Measurements from ENCODE around the gene KLHL15.

KLHL15 gene

GRCh38 chrX:24024819-24025740 lies 1.9 kb downstream of the KLHL15 start:
- Histone ChIP-seq H2AFZ (ENCODE audit: low read length) (peak overlapping the region; percentile 60; the same call in 1 of the 2 replicates), H3F3A (ENCODE audit: low read depth) (no peaks in the 10 kb centered on the region), H3K4me1 (ENCODE audit: insufficient read depth, low read length, poor library complexity, severe bottlenecking) (peaks cover 15% of the 10 kb centered on the region), H3K27me3 (ENCODE audit: insufficient read depth, low read length, poor library complexity, severe bottlenecking) (no peaks in the 10 kb centered on the region), H4K20me1 (ENCODE audit: insufficient read depth, low read length, poor library complexity, severe bottlenecking) (peaks cover 26% of the 10 kb centered on the region), H3K9ac (ENCODE audit: low read depth, low read length, poor library complexity, severe bottlenecking) (peak overlapping the region; percentile 92), H3K4me3 (ENCODE audit: low read length, poor library complexity, severe bottlenecking) (peak overlapping the region; percentile 96), H3K9me2 (replicated peaks; ENCODE audit: low read depth, low read length) (no peaks in the 10 kb centered on the region), H3K79me2 (ENCODE audit: insufficient read depth, low read length) (peaks cover 50% of the 10 kb centered on the region), H3K4me2 (ENCODE audit: low read depth, low read length, poor library complexity, severe bottlenecking) (peak overlapping the region; percentile 79), H3K36me3 (ENCODE audit: insufficient read depth, low read length) (no peaks in the 10 kb centered on the region), H3K9me3 (ENCODE audit: insufficient read depth, low read depth, low read length) (no peaks in the 10 kb centered on the region)
- no peak for TF ChIP-seq EZH2phosphoT487 (IDR thresholded peaks at IDR 0.05; ENCODE audit: borderline replicate concordance)
- no peak for TF ChIP-seq CTCF (conservative IDR thresholded peaks at IDR 0.05; ENCODE audit: low read length)

GRCh38 chrX:24023972-24024669 lies 2.9 kb downstream of the KLHL15 start:
- Histone ChIP-seq H3K4me3 (ENCODE audit: low read length, poor library complexity, severe bottlenecking) (peak overlapping the region; percentile 96), H3K9me2 (replicated peaks; ENCODE audit: low read depth, low read length) (no peaks in the 10 kb centered on the region), H3K4me1 (ENCODE audit: insufficient read depth, low read length, poor library complexity, severe bottlenecking) (peaks cover 18% of the 10 kb centered on the region), H3K36me3 (ENCODE audit: insufficient read depth, low read length) (no peaks in the 10 kb centered on the region), H3K4me2 (ENCODE audit: low read depth, low read length, poor library complexity, severe bottlenecking) (peak overlapping the region; percentile 79), H2AFZ (ENCODE audit: low read length) (peak overlapping the region; percentile 60), H4K20me1 (ENCODE audit: insufficient read depth, low read length, poor library complexity, severe bottlenecking) (peaks cover 26% of the 10 kb centered on the region), H3K9me3 (ENCODE audit: insufficient read depth, low read depth, low read length) (no peaks in the 10 kb centered on the region), H3K79me2 (ENCODE audit: insufficient read depth, low read length) (peaks cover 59% of the 10 kb centered on the region), H3F3A (ENCODE audit: low read depth) (no peaks in the 10 kb centered on the region), H3K9ac (ENCODE audit: low read depth, low read length, poor library complexity, severe bottlenecking) (peak overlapping the region; percentile 92), H3K27me3 (ENCODE audit: insufficient read depth, low read length, poor library complexity, severe bottlenecking) (no peaks in the 10 kb centered on the region)
- TF ChIP-seq CTCF (conservative IDR thresholded peaks at IDR 0.05; ENCODE audit: low read length) (no peak), EZH2phosphoT487 (IDR thresholded peaks at IDR 0.05; ENCODE audit: borderline replicate concordance) (no peak)

- peak overlapping the region; percentile 79 for H3K4me2 ChIP-seq (ENCODE audit: low read depth, low read length, poor library complexity, severe bottlenecking)
- peaks cover 26% of the 10 kb centered on the region for H4K20me1 ChIP-seq (ENCODE audit: insufficient read depth, low read length, poor library complexity, severe bottlenecking)
- no peak for TF ChIP-seq CTCF (conservative IDR thresholded peaks at IDR 0.05; ENCODE audit: low read length)
- no peak for TF ChIP-seq EZH2phosphoT487 (IDR thresholded peaks at IDR 0.05; ENCODE audit: borderline replicate concordance)
- H3K27me3 ChIP-seq (ENCODE audit: insufficient read depth, low read length, poor library complexity, severe bottlenecking): no peaks in the 10 kb centered on the region
- peaks cover 64% of the 10 kb centered on the region for H3K79me2 ChIP-seq (ENCODE audit: insufficient read depth, low read length)
- no peaks in the 10 kb centered on the region for H3K36me3 ChIP-seq (ENCODE audit: insufficient read depth, low read length)
- H3K4me1 ChIP-seq (ENCODE audit: insufficient read depth, low read length, poor library complexity, severe bottlenecking): peaks cover 18% of the 10 kb centered on the region
- no peaks in the 10 kb centered on the region for H3K9me2 ChIP-seq (replicated peaks; ENCODE audit: low read depth, low read length)
- no peak overlapping the region; the same call in 1 of the 2 replicates for H2AFZ ChIP-seq (ENCODE audit: low read length)
- H3K9me3 ChIP-seq (ENCODE audit: insufficient read depth, low read depth, low read length): no peaks in the 10 kb centered on the region
- no peaks in the 10 kb centered on the region for H3F3A ChIP-seq (ENCODE audit: low read depth)
- H3K4me3 ChIP-seq (ENCODE audit: low read length, poor library complexity, severe bottlenecking): peak overlapping the region; percentile 96
- peak overlapping the region; percentile 92 for H3K9ac ChIP-seq (ENCODE audit: low read depth, low read length, poor library complexity, severe bottlenecking)
Observed at GRCh38 chrX:24023544-24023943, 3.4 kb downstream of the KLHL15 start.

Data from Loucy (cell line).